Tibial nerve (tissue), 4 donors: Measurements from ENCODE around the gene CAMKMT. TPM values are rescaled to one million over a fixed set of nuclear protein-coding genes. Genes with fewer than 3 reads are reported as not detected.

Experiments used
- DNase-seq, 2 donors: peaks; one replicate each; pipeline ENCODE4 v3.0.0-alpha.2; 2019; ENCODE audit warnings: low spot score in 2 of 2
- H3K27ac ChIP-seq, 4 donors: fragments of 200-600 bp; sonication (generic) in 3 of 4; one replicate each; pipeline ENCODE4 v1.5.1; 2017 to 2019; ENCODE audit warnings: mild to moderate bottlenecking in 1 of 4
- H3K27me3 ChIP-seq, 2 donors: fragments of 200-600 bp; sonication (generic) in 1 of 2; one replicate each; pipeline versions ENCODE4 v1.5.1 to v1.6.0; 2017 to 2019
- H3K36me3 ChIP-seq, 3 donors: fragments of 200-600 bp; sonication (generic); one replicate each; pipeline ENCODE4 v1.5.1; 2018 to 2019
- H3K4me1 ChIP-seq, 4 donors: fragments of 200-600 bp; sonication (generic) in 3 of 4; one replicate each; pipeline ENCODE4 v1.5.1; 2017 to 2019
- H3K4me3 ChIP-seq, 4 donors: fragments of 200-600 bp; sonication (generic) in 3 of 4; one replicate each; pipeline ENCODE4 v1.5.1; 2017 to 2019; ENCODE audit warnings: mild to moderate bottlenecking in 1 of 4, moderate library complexity in 1 of 4
- H3K9me3 ChIP-seq, 4 donors: fragments of 200-600 bp; sonication (generic) in 3 of 4; one replicate each; pipeline ENCODE4 v1.5.1; 2017 to 2019
- EP300 ChIP-seq, 2 donors: sonication (generic); formaldehyde crosslinking; IDR thresholded peaks; one replicate each; pipeline ENCODE4 v1.6.1; 2017; ENCODE audit warnings: antibody characterized with exemption in 2 of 2, mild to moderate bottlenecking in 1 of 2
- POLR2A ChIP-seq, 2 donors: fragments of 450-650 bp; IDR thresholded peaks; one replicate each; pipeline ENCODE4 v1.6.1; 2017; ENCODE audit warnings: antibody characterized with exemption in 2 of 2, mild to moderate bottlenecking in 2 of 2, moderate library complexity in 2 of 2
- WGBS, 2 donors: methylation state at CpG; one replicate each; pipeline ENCODE4 v1.1.5; 2018; 5-methylcytosine and 5-hydroxymethylcytosine counted together
- total RNA-seq, 4 donors: library from RNA; depleted of rRNA; stranded (reverse); fragments of >200 nt; gene quantifications; one replicate each; pipeline ENCODE4 v1.1.0, GENCODE V29; 2016
- TF ChIP-seq, protein P1 (sequence below), 5 experiments: fragments of 200-600 bp in 3 of 5; fragments of 450-650 bp in 2 of 5; sonication (generic) in 3 of 5; IDR thresholded peaks; one replicate each; pipeline ENCODE4 v1.5.1; 2016 to 2019; ENCODE audit warnings: antibody characterized with exemption in 5 of 5, mild to moderate bottlenecking in 3 of 5, moderate library complexity in 2 of 5

CAMKMT gene
- total RNA-seq, 4 donors from 2014 or later: 8.4 to 14.1 (median 9.7) TPM

DNA sequence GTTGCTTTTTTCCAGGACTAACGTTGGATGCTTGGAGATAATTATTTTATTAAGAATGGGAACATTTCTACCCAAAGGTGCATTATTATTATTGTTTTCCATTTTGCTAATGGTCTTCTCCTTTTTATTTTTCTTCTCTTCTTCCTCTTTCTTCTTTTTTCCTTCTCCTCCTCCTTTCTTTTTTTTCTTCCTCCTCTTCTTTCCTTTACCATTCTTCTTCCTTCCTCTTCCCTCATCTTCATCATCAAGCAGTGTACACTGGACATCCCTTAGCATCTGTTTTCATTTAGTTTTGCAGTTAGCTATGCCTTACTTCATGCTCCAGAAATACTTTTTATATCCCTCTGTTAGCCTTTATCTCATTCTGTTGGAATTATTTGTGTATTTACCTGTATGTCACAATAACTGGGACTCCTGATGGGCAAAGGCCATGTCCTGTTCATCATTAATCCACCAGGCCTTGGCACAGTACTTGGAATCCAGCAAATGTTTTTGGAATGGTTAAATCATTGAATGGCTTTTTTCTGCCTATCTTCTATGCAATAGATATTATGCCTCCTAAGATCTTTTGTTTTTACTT, 162.7 kb downstream of the CAMKMT start:
- 76 to 89% methylated on average over 1 of the region's 1 CpG for WGBS, 2 donors
- DNase-seq: no peak
- no peak overlapping the region for H3K27ac ChIP-seq
- H3K27me3 ChIP-seq: no peaks in the 10 kb centered on the region
- H3K4me3 ChIP-seq: no peak overlapping the region
- H3K9me3 ChIP-seq: peaks cover 0 to 36% (median 4%) of the 10 kb centered on the region in 4 donors
- no peaks in the 10 kb centered on the region for H3K4me1 ChIP-seq
- TF ChIP-seq POLR2A (IDR thresholded peaks at IDR 0.05) (no peak), EP300 (IDR thresholded peaks at IDR 0.05) (no peak)
- TF ChIP-seq, protein P1, sequence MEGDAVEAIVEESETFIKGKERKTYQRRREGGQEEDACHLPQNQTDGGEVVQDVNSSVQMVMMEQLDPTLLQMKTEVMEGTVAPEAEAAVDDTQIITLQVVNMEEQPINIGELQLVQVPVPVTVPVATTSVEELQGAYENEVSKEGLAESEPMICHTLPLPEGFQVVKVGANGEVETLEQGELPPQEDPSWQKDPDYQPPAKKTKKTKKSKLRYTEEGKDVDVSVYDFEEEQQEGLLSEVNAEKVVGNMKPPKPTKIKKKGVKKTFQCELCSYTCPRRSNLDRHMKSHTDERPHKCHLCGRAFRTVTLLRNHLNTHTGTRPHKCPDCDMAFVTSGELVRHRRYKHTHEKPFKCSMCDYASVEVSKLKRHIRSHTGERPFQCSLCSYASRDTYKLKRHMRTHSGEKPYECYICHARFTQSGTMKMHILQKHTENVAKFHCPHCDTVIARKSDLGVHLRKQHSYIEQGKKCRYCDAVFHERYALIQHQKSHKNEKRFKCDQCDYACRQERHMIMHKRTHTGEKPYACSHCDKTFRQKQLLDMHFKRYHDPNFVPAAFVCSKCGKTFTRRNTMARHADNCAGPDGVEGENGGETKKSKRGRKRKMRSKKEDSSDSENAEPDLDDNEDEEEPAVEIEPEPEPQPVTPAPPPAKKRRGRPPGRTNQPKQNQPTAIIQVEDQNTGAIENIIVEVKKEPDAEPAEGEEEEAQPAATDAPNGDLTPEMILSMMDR (IDR thresholded peaks at IDR 0.05): no peak
- peaks cover 0 to 16% (median 0%) of the 10 kb centered on the region in 3 donors for H3K36me3 ChIP-seq

GRCh38 chr2:44526352-44526751, 164.6 kb downstream of the CAMKMT start:
- Histone ChIP-seq H3K9me3 (peaks cover 0 to 22% (median 4%) of the 10 kb centered on the region in 4 donors), H3K4me3 (no peak overlapping the region), H3K27ac (no peak overlapping the region), H3K27me3 (no peaks in the 10 kb centered on the region), H3K4me1 (no peaks in the 10 kb centered on the region), H3K36me3 (peaks cover 0 to 14% (median 0%) of the 10 kb centered on the region in 3 donors)
- DNase-seq: no peak
- TF ChIP-seq, protein P1 (IDR thresholded peaks at IDR 0.05): no peak
- no peak for TF ChIP-seq EP300 (IDR thresholded peaks at IDR 0.05)
- TF ChIP-seq POLR2A (IDR thresholded peaks at IDR 0.05): no peak
- 91 to 92% methylated on average over 4 of the region's 4 CpGs for WGBS, 2 donors

DNA sequence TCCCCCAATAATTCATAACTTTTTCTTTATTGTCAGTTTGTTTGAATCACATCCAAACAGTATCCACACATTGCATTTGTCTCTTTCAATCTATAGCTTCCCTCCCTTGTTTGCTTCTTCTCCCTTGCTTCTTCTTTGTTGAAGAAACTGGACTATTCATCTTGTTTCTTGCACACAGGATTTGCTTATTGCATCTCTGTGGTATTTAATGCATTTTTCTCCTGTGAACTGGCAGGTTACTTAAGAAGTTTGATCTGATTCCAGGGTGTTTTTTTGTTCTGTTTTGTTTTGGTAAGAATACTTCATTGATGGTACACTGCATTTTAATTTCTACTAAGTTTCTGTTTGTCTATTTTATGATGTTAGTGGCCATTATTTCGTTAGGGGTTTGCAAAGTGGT, 166.8 kb downstream of the CAMKMT start:
- no peak overlapping the region for H3K27ac ChIP-seq
- no peaks in the 10 kb centered on the region for H3K9me3 ChIP-seq
- H3K36me3 ChIP-seq: peaks cover 0 to 16% (median 0%) of the 10 kb centered on the region in 3 donors
- H3K4me3 ChIP-seq: no peak overlapping the region
- no peaks in the 10 kb centered on the region for H3K27me3 ChIP-seq
- no peaks in the 10 kb centered on the region for H3K4me1 ChIP-seq
- WGBS, 2 donors: 82 to 87% methylated on average over 1 of the region's 1 CpG
- TF ChIP-seq, protein P1 (IDR thresholded peaks at IDR 0.05): no peak
- TF ChIP-seq POLR2A (IDR thresholded peaks at IDR 0.05): no peak
- no peak for TF ChIP-seq EP300 (IDR thresholded peaks at IDR 0.05)
- no peak for DNase-seq

GRCh38 chr2:44529448-44529847, 167.7 kb downstream of the CAMKMT start:
- H3K36me3 ChIP-seq: peaks cover 0 to 19% (median 0%) of the 10 kb centered on the region in 3 donors
- TF ChIP-seq, protein P1 (IDR thresholded peaks at IDR 0.05): no peak
- no peak for TF ChIP-seq POLR2A (IDR thresholded peaks at IDR 0.05)
- TF ChIP-seq EP300 (IDR thresholded peaks at IDR 0.05): no peak
- no peak overlapping the region for H3K4me3 ChIP-seq
- no peak overlapping the region for H3K27ac ChIP-seq
- no peaks in the 10 kb centered on the region for H3K27me3 ChIP-seq
- H3K9me3 ChIP-seq: no peaks in the 10 kb centered on the region
- DNase-seq: no peak
- no peaks in the 10 kb centered on the region for H3K4me1 ChIP-seq

DNA sequence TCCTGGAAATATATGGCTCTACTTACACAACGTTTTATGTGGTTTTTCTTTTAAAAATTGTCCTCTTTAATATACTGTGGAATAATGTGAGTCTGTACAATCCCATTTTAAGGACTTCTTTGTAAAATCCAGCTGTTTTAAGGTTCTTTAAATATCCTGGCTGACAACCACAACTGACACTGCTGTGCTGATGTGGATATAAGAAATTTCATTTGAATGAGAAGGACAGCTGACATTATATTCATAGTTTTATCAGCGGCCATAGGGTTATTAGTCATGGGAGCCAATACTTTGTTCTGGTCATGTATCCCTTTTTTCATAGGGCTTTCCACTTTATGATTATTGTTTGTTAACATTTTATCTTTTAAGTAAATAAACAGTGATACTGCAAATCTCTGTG, 169.5 kb downstream of the CAMKMT start:
- Histone ChIP-seq H3K27ac (no peak overlapping the region), H3K9me3 (no peaks in the 10 kb centered on the region), H3K4me3 (no peak overlapping the region), H3K27me3 (no peaks in the 10 kb centered on the region), H3K36me3 (peaks cover 0 to 17% (median 0%) of the 10 kb centered on the region in 3 donors), H3K4me1 (no peaks in the 10 kb centered on the region)
- TF ChIP-seq POLR2A (IDR thresholded peaks at IDR 0.05) (no peak), EP300 (IDR thresholded peaks at IDR 0.05) (no peak)
- TF ChIP-seq, protein P1 (IDR thresholded peaks at IDR 0.05): no peak
- no peak for DNase-seq
- WGBS, 2 donors: 72% methylated on average over 2 of the region's 2 CpGs
